Germinal center (tissue), 1 donor: ENCODE data around the gene SOX21.
A peak's percentile ranks its signal among the peaks of the same experiment; 100 is the strongest.
"Not testable (repeated sequence)": the region's sequence is repeated elsewhere in the genome, so short reads cannot be mapped to it uniquely, and the experiment has no call there.

Source experiments
- DNase-seq: peaks from one replicate; pipeline ENCODE4 v3.0.0; 2012; ENCODE audit warnings: mixed read lengths, low spot score

SOX21 gene

GRCh38 chr13:94712287-94712811 is at the start of gene SOX21:
Gene SOX21 (minus strand): TSS chr13:94712545. CDS start chr13:94712049, 496 bp downstream.
- no peak for DNase-seq

- no peak for DNase-seq
These were observed 49.1 kb upstream of the SOX21 start for GRCh38 chr13:94761407-94761806.

- DNase-seq, result no peak
These were observed 46.9 kb upstream of the SOX21 start for GRCh38 chr13:94759120-94759728.

GRCh38 chr13:94758436-94758960 is 46.2 kb upstream of the SOX21 start:
- no peak for DNase-seq

- DNase-seq, result no peak
These were observed 41.0 kb upstream of the SOX21 start for GRCh38 chr13:94753327-94753726.

- no peak for DNase-seq
These were observed 36.8 kb upstream of the SOX21 start for GRCh38 chr13:94749162-94749561.

- DNase-seq, result no peak
These were observed 26.9 kb upstream of the SOX21 start for GRCh38 chr13:94739235-94739634.

GRCh38 chr13:94731028-94731427 is 18.7 kb upstream of the SOX21 start:
- DNase-seq, result no peak

GRCh38 chr13:94729941-94730340 is 17.6 kb upstream of the SOX21 start:
- not testable (repeated sequence) for DNase-seq

- no peak for DNase-seq
These were observed 14.1 kb upstream of the SOX21 start for GRCh38 chr13:94726425-94726824.

GRCh38 chr13:94722609-94723345 is 10.4 kb upstream of the SOX21 start:
- no peak for DNase-seq

GRCh38 chr13:94718697-94719096 is 6.4 kb upstream of the SOX21 start:
- not testable (repeated sequence) for DNase-seq

- no peak for DNase-seq
These were observed 5.6 kb upstream of the SOX21 start for GRCh38 chr13:94717916-94718315.

GRCh38 chr13:94716016-94716415 is 3.7 kb upstream of the SOX21 start:
- no peak for DNase-seq

- DNase-seq, result no peak
These were observed 1.3 kb upstream of the SOX21 start for GRCh38 chr13:94713561-94714182.

GRCh38 chr13:94712812-94713560 is 641 bp upstream of the SOX21 start:
- DNase-seq, result no peak

GRCh38 chr13:94711561-94712286 is 621 bp downstream of the SOX21 start:
- DNase-seq, result no peak

- peak; percentile 62 for DNase-seq
These were observed 1.3 kb downstream of the SOX21 start for GRCh38 chr13:94710881-94711560.

GRCh38 chr13:94710065-94710781 is 2.1 kb downstream of the SOX21 start:
- DNase-seq, result no peak
